Gastrocnemius medialis (tissue), 4 donors: Measurements from ENCODE around the gene MEIS2.

Experiments used
- POLR2A ChIP-seq, 2 donors: fragments of 450-650 bp; IDR thresholded peaks; one replicate each; pipeline ENCODE4 v1.6.1; 2017; ENCODE audit warnings: antibody characterized with exemption in 2 of 2, mild to moderate bottlenecking in 2 of 2, moderate library complexity in 2 of 2
- TF ChIP-seq, protein P1 (sequence below), 5 experiments: fragments of 450-650 bp in 3 of 5; fragments of 200-600 bp in 2 of 5; sonication (generic) in 2 of 5; IDR thresholded peaks in 4 of 5; conservative IDR thresholded peaks in 1 of 5; 1 replicate in 4 of 5; 2 replicates in 1 of 5; pipeline ENCODE4 v1.5.1; 2016 to 2019; ENCODE audit warnings: antibody characterized with exemption in 5 of 5, mild to moderate bottlenecking in 3 of 5, moderate library complexity in 3 of 5

DNA sequence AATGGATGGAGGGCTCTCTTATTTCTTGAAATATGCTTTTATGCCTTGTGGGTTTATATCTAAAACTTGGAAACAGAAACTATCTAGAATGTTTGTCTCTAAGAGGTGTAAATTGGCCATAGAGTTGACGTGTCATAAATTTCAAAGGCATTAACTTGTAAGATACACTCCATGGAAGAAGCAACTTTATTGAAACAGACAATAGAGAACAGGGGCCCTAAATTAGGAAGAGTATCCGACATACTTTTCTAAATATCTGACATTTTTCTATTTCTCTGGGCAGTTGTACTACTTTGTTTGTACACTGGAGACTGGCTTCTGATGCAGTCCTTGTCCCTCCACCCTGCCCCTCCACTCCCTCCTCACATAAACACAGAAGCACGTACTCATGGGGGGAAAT, 50.0 kb downstream of the MEIS2 start:
- TF ChIP-seq, protein P1, sequence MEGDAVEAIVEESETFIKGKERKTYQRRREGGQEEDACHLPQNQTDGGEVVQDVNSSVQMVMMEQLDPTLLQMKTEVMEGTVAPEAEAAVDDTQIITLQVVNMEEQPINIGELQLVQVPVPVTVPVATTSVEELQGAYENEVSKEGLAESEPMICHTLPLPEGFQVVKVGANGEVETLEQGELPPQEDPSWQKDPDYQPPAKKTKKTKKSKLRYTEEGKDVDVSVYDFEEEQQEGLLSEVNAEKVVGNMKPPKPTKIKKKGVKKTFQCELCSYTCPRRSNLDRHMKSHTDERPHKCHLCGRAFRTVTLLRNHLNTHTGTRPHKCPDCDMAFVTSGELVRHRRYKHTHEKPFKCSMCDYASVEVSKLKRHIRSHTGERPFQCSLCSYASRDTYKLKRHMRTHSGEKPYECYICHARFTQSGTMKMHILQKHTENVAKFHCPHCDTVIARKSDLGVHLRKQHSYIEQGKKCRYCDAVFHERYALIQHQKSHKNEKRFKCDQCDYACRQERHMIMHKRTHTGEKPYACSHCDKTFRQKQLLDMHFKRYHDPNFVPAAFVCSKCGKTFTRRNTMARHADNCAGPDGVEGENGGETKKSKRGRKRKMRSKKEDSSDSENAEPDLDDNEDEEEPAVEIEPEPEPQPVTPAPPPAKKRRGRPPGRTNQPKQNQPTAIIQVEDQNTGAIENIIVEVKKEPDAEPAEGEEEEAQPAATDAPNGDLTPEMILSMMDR (IDR thresholded peaks at IDR 0.05 in 4 of 5, conservative IDR thresholded peaks at IDR 0.05 in 1 of 5): no peak
- TF ChIP-seq POLR2A (IDR thresholded peaks at IDR 0.05): no peak
